B cell (primary cell): ENCODE measurements around the gene BMF. TPM values are rescaled to one million over a fixed set of nuclear protein-coding genes. Genes with fewer than 3 reads are reported as not detected.

ENCODE experiments used
- ATAC-seq: fragments of 200-7000 bp; cut with Tn5 transposase; one replicate; pipeline ENCODE4 v1.10.0; 2021; ENCODE audit warnings: low read depth, mild to moderate bottlenecking, moderate number of reproducible peaks, moderate library complexity
- CTCF ChIA-PET: fragments of 350-600 bp; sonication (Branson Sonifier 250); formaldehyde crosslinking; loops from one replicate; lab custom pipeline; 2021; ENCODE audit warnings: antibody characterized with exemption, inconsistent platforms; lab: Charles Lee
- POLR2A ChIA-PET: fragments of 350-600 bp; sonication (Branson Sonifier 250); formaldehyde crosslinking; loops from one replicate; lab custom pipeline; 2021; ENCODE audit warnings: antibody characterized with exemption; lab: Charles Lee
- DNase-seq: peaks from one replicate; pipeline ENCODE4 v3.0.0; 2013
- H2AFZ ChIP-seq: 2 replicates; pipeline ENCODE4 v1.6.1; 2012; ENCODE audit warnings: mild to moderate bottlenecking, low read depth, low read length; ENCODE audit not compliant: insufficient read depth, poor library complexity, severe bottlenecking
- H3K27ac ChIP-seq, 2 donors: 1 replicate in 1 of 2; 2 replicates in 1 of 2; pipeline ENCODE4 v1.5.1; 2012 to 2013; ENCODE audit warnings: low read length in 2 of 2, mild to moderate bottlenecking in 2 of 2, moderate library complexity in 1 of 2
- H3K27me3 ChIP-seq, 4 experiments: fragments of 200-600 bp in 1 of 4; sonication (generic) in 1 of 4; replicated peaks in 1 of 4; 1 replicate in 2 of 4; 2 replicates in 2 of 4; pipeline versions ENCODE4 v1.6.1 to v1.7.0; 2013 to 2016; ENCODE audit warnings: low read length in 3 of 4, mild to moderate bottlenecking in 2 of 4, mixed read lengths in 1 of 4, moderate library complexity in 1 of 4; ENCODE audit not compliant: insufficient read depth in 4 of 4, control insufficient read depth in 3 of 4; ENCODE audit errors: control extremely low read depth in 1 of 4
- H3K36me3 ChIP-seq, 2 experiments: replicated peaks in 1 of 2; 1 replicate in 1 of 2; 2 replicates in 1 of 2; pipeline versions ENCODE4 v1.6.1 to v1.7.1; 2013; ENCODE audit warnings: low read length in 1 of 2; ENCODE audit not compliant: insufficient read depth in 2 of 2, control insufficient read depth in 1 of 2; ENCODE audit errors: control extremely low read depth in 1 of 2, extremely low read depth in 1 of 2
- H3K4me1 ChIP-seq, 2 donors: fragments of 200-600 bp in 1 of 2; sonication (generic) in 1 of 2; 1 replicate in 1 of 2; 2 replicates in 1 of 2; pipeline versions ENCODE4 v1.5.1 to v1.6.1; 2013 to 2017; ENCODE audit warnings: low read length in 2 of 2; ENCODE audit not compliant: control insufficient read depth in 2 of 2, insufficient read depth in 2 of 2
- H3K4me2 ChIP-seq: replicated peaks from 2 replicates; pipeline ENCODE3; 2012; ENCODE audit warnings: mild to moderate bottlenecking, low read depth, low read length; ENCODE audit not compliant: poor library complexity, severe bottlenecking
- H3K4me3 ChIP-seq, 5 experiments: fragments of 200-600 bp in 1 of 5; sonication (generic) in 1 of 5; 1 replicate in 3 of 5; 2 replicates in 2 of 5; pipeline versions ENCODE4 v1.5.1 to v1.7.0; 2011 to 2016; ENCODE audit warnings: low read length in 4 of 5, mild to moderate bottlenecking in 4 of 5, low read depth in 2 of 5, control low read depth in 1 of 5, moderate library complexity in 1 of 5; ENCODE audit not compliant: insufficient read depth in 1 of 5; ENCODE audit errors: control extremely low read depth in 1 of 5, extremely low read depth in 1 of 5
- H3K79me2 ChIP-seq: fragments of 200-600 bp; sonication (generic); one replicate; pipeline ENCODE4 v1.6.0; 2016; ENCODE audit warnings: low read length; ENCODE audit not compliant: control insufficient read depth, insufficient read depth
- H3K9ac ChIP-seq: fragments of 200-600 bp; sonication (generic); 2 replicates; pipeline ENCODE4 v1.6.1; 2017; ENCODE audit warnings: mild to moderate bottlenecking, low read length, moderate library complexity
- H3K9me3 ChIP-seq, 3 donors: one replicate each; pipeline versions ENCODE4 v1.6.1 to v1.7.1; 2013; ENCODE audit warnings: low read length in 2 of 3; ENCODE audit not compliant: control insufficient read depth in 2 of 3, insufficient read depth in 1 of 3; ENCODE audit errors: control extremely low read depth in 1 of 3
- H4K20me1 ChIP-seq: 2 replicates; pipeline ENCODE4 v1.6.0; 2012; ENCODE audit warnings: mild to moderate bottlenecking, low read length; ENCODE audit not compliant: insufficient read depth, control insufficient read depth, poor library complexity, severe bottlenecking
- H3K27ac Mint-ChIP-seq: one replicate; pipeline ENCODE4 v1.8.0; 2021; ENCODE audit warnings: mixed read lengths
- H3K27me3 Mint-ChIP-seq: one replicate; pipeline ENCODE4 v1.8.0; 2021; ENCODE audit warnings: mixed read lengths
- H3K4me1 Mint-ChIP-seq: one replicate; pipeline ENCODE4 v1.8.0; 2021; ENCODE audit warnings: mixed read lengths
- H3K4me3 Mint-ChIP-seq: one replicate; pipeline ENCODE4 v1.8.0; 2021; ENCODE audit warnings: mixed read lengths
- H3K9me3 Mint-ChIP-seq: one replicate; pipeline ENCODE4 v1.8.0; 2022; ENCODE audit warnings: mixed read lengths; ENCODE audit not compliant: insufficient read depth
- CTCF ChIP-seq: fragments of 200-600 bp; IDR thresholded peaks from one replicate; pipeline ENCODE4 v1.8.0; 2022; ENCODE audit warnings: antibody characterized with exemption, mild to moderate bottlenecking
- EZH2 ChIP-seq: IDR thresholded peaks from 2 replicates; pipeline ENCODE4 v1.6.1; 2012; ENCODE audit warnings: borderline replicate concordance, low read depth, mild to moderate bottlenecking, moderate library complexity, low read length; ENCODE audit not compliant: insufficient read depth, poor library complexity, severe bottlenecking
- WGBS: methylation state at CpG from one replicate; pipeline ENCODE4 v1.1.5; 2013; ENCODE audit warnings: missing lambda C conversion rate; ENCODE audit not compliant: insufficient coverage; 5-methylcytosine and 5-hydroxymethylcytosine counted together
- intact Hi-C: fragments of 100-400 bp; cut with micrococcal nuclease; formaldehyde crosslinking; loops from one replicate; pipeline ENCODE4 v1.10.0; 2022
- polyA plus RNA-seq: library from polyadenylated mRNA; depleted of rRNA; stranded (reverse); fragments of >200 nt; gene quantifications from 2 replicates; pipeline ENCODE4 v1.2.3, GENCODE V29; 2012
- total RNA-seq, 2 donors: library from RNA; stranded (reverse); fragments of 120-200 nt in 1 of 2; gene quantifications; 1 replicate in 1 of 2; 2 replicates in 1 of 2; pipeline versions ENCODE4 v1.2.3 to v1.2.4, GENCODE V29; 2013 to 2022

Gene BMF
- total and polyA plus RNA-seq, 2 donors (not counting 1 experiment from before 2014, with no cell fraction given), result 43.2 to 343 TPM

- H3K27me3 Mint-ChIP-seq, result no peaks in the 10 kb centered on the region
- no peak for ATAC-seq
- Histone ChIP-seq H4K20me1 (no peaks in the 10 kb centered on the region), H3K27me3 (no peaks in the 10 kb centered on the region), H3K4me2 (peak overlapping the region; percentile 84), H3K4me1 (peaks cover 55 to 67% of the 10 kb centered on the region in 2 donors), H3K4me3 (no peak overlapping the region), H3K9ac (no peak overlapping the region), H3K27ac (peak overlapping the region; percentile 99 to 100), H3K9me3 (no peaks in the 10 kb centered on the region), H3K36me3 (peaks cover 0 to 31% of the 10 kb centered on the region in 2 experiments), H2AFZ (no peak overlapping the region), H3K79me2 (peaks cover 84% of the 10 kb centered on the region)
- no CpG with 5 or more reads among the region's 6 CpGs for WGBS
- intact Hi-C loops, result loop anchor here (2.0 to 10.0 kb wide), 2 partner anchors 15 to 463 kb away; no protein-coding TSS in a partner anchor
- H3K4me1 Mint-ChIP-seq, result peaks cover 71% of the 10 kb centered on the region
- H3K9me3 Mint-ChIP-seq, result no peaks in the 10 kb centered on the region
- TF ChIP-seq CTCF, result no peak
- no peak for TF ChIP-seq EZH2
- POLR2A ChIA-PET, result interaction anchor here (0.6 to 1.9 kb wide), 6 partner anchors 10 to 685 kb away, joined by 3 to 8 read pairs (median 4); no protein-coding TSS in a partner anchor
- H3K4me3 Mint-ChIP-seq, result no peak overlapping the region
- DNase-seq, result no peak
- CTCF ChIA-PET, result interaction anchor here (0.7 to 33.4 kb wide), 3 partner anchors 14 to 50 kb away, joined by 3 to 934 read pairs (median 489); partner anchors contain the start of genes BMF and SRP14
- H3K27ac Mint-ChIP-seq, result peak overlapping the region; percentile 98
Measured at GRCh38 chr15:40091861-40092255, 16.8 kb downstream of the BMF start.

- no peak overlapping the region for H3K9ac ChIP-seq
Measured at GRCh38 chr15:40090774-40091455, 17.8 kb downstream of the BMF start.

More at GRCh38 chr15:40090774-40091455, 17.8 kb downstream of the BMF start:
- H3K4me1 ChIP-seq, result peaks cover 46 to 58% of the 10 kb centered on the region in 2 donors
- ChIA-PET POLR2A (interaction anchor here (0.8 to 1.1 kb wide), 2 partner anchors 22 to 44 kb away, joined by 3 to 9 read pairs; no protein-coding TSS in a partner anchor), CTCF (interaction anchor here (1.2 to 33.4 kb wide), 3 partner anchors 15 to 49 kb away, joined by 3 to 934 read pairs (median 489); partner anchors contain the start of genes BMF and SRP14)
- Mint-ChIP-seq H3K27me3 (no peaks in the 10 kb centered on the region), H3K4me3 (no peak overlapping the region), H3K4me1 (peaks cover 67% of the 10 kb centered on the region), H3K27ac (peak overlapping the region; percentile 98), H3K9me3 (no peaks in the 10 kb centered on the region)
- DNase-seq, result no peak
- H3K4me2 ChIP-seq, result no peak overlapping the region
- peaks cover 85% of the 10 kb centered on the region for H3K79me2 ChIP-seq
- H3K9me3 ChIP-seq, result no peaks in the 10 kb centered on the region
- H2AFZ ChIP-seq, result no peak overlapping the region
- TF ChIP-seq EZH2 (no peak), CTCF (no peak)
- no peaks in the 10 kb centered on the region for H3K27me3 ChIP-seq
- ATAC-seq, result no peak
- peaks cover 0 to 31% of the 10 kb centered on the region in 2 experiments for H3K36me3 ChIP-seq
- WGBS, result over 99% methylated on average over 13 of the region's 14 CpGs
- H3K4me3 ChIP-seq, result no peak overlapping the region
- intact Hi-C loops, result loop anchor here (10.0 kb wide), 1 partner anchor 464 kb away; no protein-coding TSS in a partner anchor
- no peaks in the 10 kb centered on the region for H4K20me1 ChIP-seq
- H3K27ac ChIP-seq, result peak overlapping the region in 1 of 2 donors; percentile 100
